ENCODE measurements around the gene SAMD3. TPM values are rescaled to one million over a fixed set of nuclear protein-coding genes. Genes with fewer than 3 reads are reported as not detected.
"Not testable (repeated sequence)": the region's sequence is repeated elsewhere in the genome, so short reads cannot be mapped to it uniquely, and the experiment has no call there.

SAMD3 gene
- total RNA-seq, 1 experiment from 2014 or later: not detected

GRCh38 chr6:130170160-130170559 is 52.6 kb downstream of the SAMD3 start:
- H3K4me3 ChIP-seq; H3K4me1 ChIP-seq; H3K27me3 ChIP-seq; DNase-seq; H3K9me3 ChIP-seq (replicated peaks); H3K27ac ChIP-seq; H3K36me3 ChIP-seq: not testable (repeated sequence)

GRCh38 chr6:130167655-130168054 is 55.1 kb downstream of the SAMD3 start:
- Histone ChIP-seq H3K9me3 (replicated peaks) (no peaks in the 10 kb centered on the region), H3K27ac (no peak overlapping the region), H3K4me3 (no peak overlapping the region), H3K27me3 (no peaks in the 10 kb centered on the region), H3K4me1 (no peaks in the 10 kb centered on the region), H3K36me3 (no peaks in the 10 kb centered on the region)
- DNase-seq: no peak

GRCh38 chr6:130164251-130164650 is 58.5 kb downstream of the SAMD3 start:
- H3K27me3 ChIP-seq: no peaks in the 10 kb centered on the region
- DNase-seq: no peak

GRCh38 chr6:130163266-130163665 is 59.5 kb downstream of the SAMD3 start:
- H3K27ac ChIP-seq: no peak overlapping the region
- peak; percentile 7 to 52 for DNase-seq

More at GRCh38 chr6:130164251-130164650, 58.5 kb downstream of the SAMD3 start:
- H3K36me3 ChIP-seq: no peaks in the 10 kb centered on the region
- H3K4me1 ChIP-seq: no peaks in the 10 kb centered on the region
- no peak overlapping the region for H3K27ac ChIP-seq
- no peaks in the 10 kb centered on the region for H3K9me3 ChIP-seq (replicated peaks)
- H3K4me3 ChIP-seq: no peak overlapping the region

GRCh38 chr6:130162421-130162820 is 60.3 kb downstream of the SAMD3 start:
- Histone ChIP-seq H3K9me3 (replicated peaks) (no peaks in the 10 kb centered on the region), H3K36me3 (no peaks in the 10 kb centered on the region), H3K4me1 (no peaks in the 10 kb centered on the region), H3K27me3 (no peaks in the 10 kb centered on the region), H3K27ac (no peak overlapping the region), H3K4me3 (no peak overlapping the region)
- no peak for DNase-seq

More at GRCh38 chr6:130163266-130163665, 59.5 kb downstream of the SAMD3 start:
- Histone ChIP-seq H3K4me1 (no peaks in the 10 kb centered on the region), H3K9me3 (replicated peaks) (no peaks in the 10 kb centered on the region), H3K27me3 (no peaks in the 10 kb centered on the region), H3K4me3 (no peak overlapping the region), H3K36me3 (no peaks in the 10 kb centered on the region)

- no peak overlapping the region for H3K27ac ChIP-seq
- no peaks in the 10 kb centered on the region for H3K4me1 ChIP-seq
- H3K36me3 ChIP-seq: no peaks in the 10 kb centered on the region
- DNase-seq: no peak
- H3K9me3 ChIP-seq (replicated peaks): no peaks in the 10 kb centered on the region
- no peaks in the 10 kb centered on the region for H3K27me3 ChIP-seq
- H3K4me3 ChIP-seq: no peak overlapping the region
Measured at GRCh38 chr6:130161683-130162404, 60.9 kb downstream of the SAMD3 start.

- Histone ChIP-seq H3K27me3 (no peaks in the 10 kb centered on the region), H3K27ac (no peak overlapping the region), H3K4me1 (no peaks in the 10 kb centered on the region), H3K36me3 (no peaks in the 10 kb centered on the region), H3K9me3 (replicated peaks) (no peaks in the 10 kb centered on the region), H3K4me3 (no peak overlapping the region)
- no peak for DNase-seq
Measured at GRCh38 chr6:130159956-130160355, 62.8 kb downstream of the SAMD3 start.

- H3K27me3 ChIP-seq: no peaks in the 10 kb centered on the region
- no peaks in the 10 kb centered on the region for H3K4me1 ChIP-seq
- H3K27ac ChIP-seq: no peak overlapping the region
- no peak overlapping the region for H3K4me3 ChIP-seq
- no peaks in the 10 kb centered on the region for H3K36me3 ChIP-seq
- no peaks in the 10 kb centered on the region for H3K9me3 ChIP-seq (replicated peaks)
- DNase-seq: no peak
Measured at GRCh38 chr6:130158548-130158947, 64.2 kb downstream of the SAMD3 start.

- no peak for DNase-seq
- H3K36me3 ChIP-seq: no peaks in the 10 kb centered on the region
- no peaks in the 10 kb centered on the region for H3K9me3 ChIP-seq (replicated peaks)
- no peak overlapping the region for H3K27ac ChIP-seq
- H3K4me1 ChIP-seq: no peaks in the 10 kb centered on the region
- H3K4me3 ChIP-seq: no peak overlapping the region
- H3K27me3 ChIP-seq: no peaks in the 10 kb centered on the region
Measured at GRCh38 chr6:130158056-130158455, 64.7 kb downstream of the SAMD3 start.

GRCh38 chr6:130156908-130157307 is 65.8 kb downstream of the SAMD3 start:
- Histone ChIP-seq H3K27me3 (no peaks in the 10 kb centered on the region), H3K27ac (no peak overlapping the region), H3K9me3 (replicated peaks) (no peaks in the 10 kb centered on the region), H3K4me1 (no peaks in the 10 kb centered on the region), H3K4me3 (no peak overlapping the region), H3K36me3 (no peaks in the 10 kb centered on the region)
- DNase-seq: no peak

- H3K4me1 ChIP-seq: no peaks in the 10 kb centered on the region
- no peaks in the 10 kb centered on the region for H3K36me3 ChIP-seq
Measured at GRCh38 chr6:130152908-130153510, 69.7 kb downstream of the SAMD3 start.

GRCh38 chr6:130150906-130151305 is 71.8 kb downstream of the SAMD3 start:
- Histone ChIP-seq H3K9me3 (replicated peaks) (no peaks in the 10 kb centered on the region), H3K4me3 (no peak overlapping the region), H3K27me3 (no peaks in the 10 kb centered on the region), H3K27ac (no peak overlapping the region), H3K4me1 (no peaks in the 10 kb centered on the region), H3K36me3 (no peaks in the 10 kb centered on the region)
- peak; percentile 5 to 40 for DNase-seq

More at GRCh38 chr6:130152908-130153510, 69.7 kb downstream of the SAMD3 start:
- Histone ChIP-seq H3K27me3 (no peaks in the 10 kb centered on the region), H3K27ac (no peak overlapping the region), H3K4me3 (no peak overlapping the region), H3K9me3 (replicated peaks) (no peaks in the 10 kb centered on the region)
- peak in 1 of 2 experiments; percentile 27 for DNase-seq

- H3K4me1 ChIP-seq; H3K36me3 ChIP-seq; H3K9me3 ChIP-seq (replicated peaks); DNase-seq; H3K27ac ChIP-seq; H3K4me3 ChIP-seq; H3K27me3 ChIP-seq: not testable (repeated sequence)
Measured at GRCh38 chr6:130149016-130149415, 73.7 kb downstream of the SAMD3 start.

- Histone ChIP-seq H3K27me3 (no peaks in the 10 kb centered on the region), H3K9me3 (replicated peaks) (no peaks in the 10 kb centered on the region), H3K36me3 (no peaks in the 10 kb centered on the region), H3K4me1 (no peaks in the 10 kb centered on the region), H3K27ac (no peak overlapping the region), H3K4me3 (no peak overlapping the region)
- no peak for DNase-seq
Measured at GRCh38 chr6:130148181-130148580, 74.6 kb downstream of the SAMD3 start.

GRCh38 chr6:130147111-130147510 is 75.6 kb downstream of the SAMD3 start:
- H3K27ac ChIP-seq: no peak overlapping the region
- H3K27me3 ChIP-seq: no peaks in the 10 kb centered on the region

GRCh38 chr6:130143709-130144108 is 79.0 kb downstream of the SAMD3 start:
- no peaks in the 10 kb centered on the region for H3K4me1 ChIP-seq
- H3K36me3 ChIP-seq: no peaks in the 10 kb centered on the region; the same call in 1 of the 2 replicates
- H3K27me3 ChIP-seq: no peaks in the 10 kb centered on the region
- H3K27ac ChIP-seq: no peak overlapping the region
- DNase-seq: no peak
- no peak overlapping the region for H3K4me3 ChIP-seq
- H3K9me3 ChIP-seq (replicated peaks): no peaks in the 10 kb centered on the region

More at GRCh38 chr6:130147111-130147510, 75.6 kb downstream of the SAMD3 start:
- H3K4me3 ChIP-seq: no peak overlapping the region
- no peaks in the 10 kb centered on the region for H3K9me3 ChIP-seq (replicated peaks)
- no peak for DNase-seq
- no peaks in the 10 kb centered on the region for H3K4me1 ChIP-seq
- H3K36me3 ChIP-seq: no peaks in the 10 kb centered on the region

Measured in SJCRH30 (cell line).